Neural cell (in vitro differentiated cells): ENCODE measurements around the gene IFIT2.

Source experiments
- POLR2AphosphoS5 ChIP-seq: IDR thresholded peaks from 2 replicates; pipeline ENCODE4 v1.6.1; 2012
- RAD21 ChIP-seq: fragments of 450-650 bp; conservative IDR thresholded peaks from 2 replicates; pipeline ENCODE4 v1.6.1; 2014; ENCODE audit warnings: antibody characterized with exemption, mild to moderate bottlenecking, moderate library complexity
- TAF1 ChIP-seq: IDR thresholded peaks from 2 replicates; pipeline ENCODE4 v1.6.1; 2012; ENCODE audit warnings: low read depth
- TF ChIP-seq, protein P1 (sequence below): fragments of 450-650 bp; IDR thresholded peaks from 2 replicates; pipeline ENCODE4 v1.5.1; 2014; ENCODE audit warnings: antibody characterized with exemption, mild to moderate bottlenecking, moderate library complexity; ENCODE audit not compliant: poor library complexity, severe bottlenecking

DNA sequence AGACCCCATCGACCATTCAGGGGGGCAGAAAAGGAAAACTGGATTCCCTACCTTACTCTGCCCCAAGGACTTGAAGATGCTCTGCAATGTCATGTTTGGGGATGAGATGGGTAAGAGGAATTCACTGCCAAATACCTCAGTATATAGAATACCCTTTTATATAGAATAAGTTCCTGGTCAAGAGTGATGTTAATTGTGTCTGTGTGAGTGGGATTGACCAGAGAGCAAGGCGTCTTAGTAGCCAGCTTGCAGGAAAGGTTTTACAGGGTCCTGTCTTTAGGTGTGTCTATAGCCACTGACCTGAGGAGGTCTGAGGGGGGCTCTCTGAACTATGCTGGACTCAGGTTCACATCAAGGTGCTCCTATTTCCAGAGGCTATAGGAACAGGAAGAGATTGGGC, 27.3 kb downstream of the IFIT2 start:
- TF ChIP-seq POLR2AphosphoS5 (no peak), TAF1 (no peak), RAD21 (no peak)
- TF ChIP-seq, protein P1, sequence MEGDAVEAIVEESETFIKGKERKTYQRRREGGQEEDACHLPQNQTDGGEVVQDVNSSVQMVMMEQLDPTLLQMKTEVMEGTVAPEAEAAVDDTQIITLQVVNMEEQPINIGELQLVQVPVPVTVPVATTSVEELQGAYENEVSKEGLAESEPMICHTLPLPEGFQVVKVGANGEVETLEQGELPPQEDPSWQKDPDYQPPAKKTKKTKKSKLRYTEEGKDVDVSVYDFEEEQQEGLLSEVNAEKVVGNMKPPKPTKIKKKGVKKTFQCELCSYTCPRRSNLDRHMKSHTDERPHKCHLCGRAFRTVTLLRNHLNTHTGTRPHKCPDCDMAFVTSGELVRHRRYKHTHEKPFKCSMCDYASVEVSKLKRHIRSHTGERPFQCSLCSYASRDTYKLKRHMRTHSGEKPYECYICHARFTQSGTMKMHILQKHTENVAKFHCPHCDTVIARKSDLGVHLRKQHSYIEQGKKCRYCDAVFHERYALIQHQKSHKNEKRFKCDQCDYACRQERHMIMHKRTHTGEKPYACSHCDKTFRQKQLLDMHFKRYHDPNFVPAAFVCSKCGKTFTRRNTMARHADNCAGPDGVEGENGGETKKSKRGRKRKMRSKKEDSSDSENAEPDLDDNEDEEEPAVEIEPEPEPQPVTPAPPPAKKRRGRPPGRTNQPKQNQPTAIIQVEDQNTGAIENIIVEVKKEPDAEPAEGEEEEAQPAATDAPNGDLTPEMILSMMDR = no peak
